ENCODE results near the gene TPCN2. TPM values are rescaled to one million over a fixed set of nuclear protein-coding genes. Genes with fewer than 3 reads are reported as not detected.

Gene TPCN2
- total and polyA plus RNA-seq, 4 experiments from 2014 or later: 6.6 to 23.0 (median 14.8) TPM

- ChIA-PET POLR2A (ENCODE audit: partially characterized antibody) (no interaction called here), CTCF (ENCODE audit: partially characterized antibody) (no interaction called here)
- Mint-ChIP-seq H3K9me3 (no peaks in the 10 kb centered on the region), H3K27ac (peak overlapping the region in 1 of 7 donors; percentile 42), H3K4me3 (no peak overlapping the region), H3K36me3 (peaks cover 13 to 26% of the 10 kb centered on the region in 2 donors), H3K4me1 (peaks cover 9 to 28% (median 13%) of the 10 kb centered on the region in 4 donors), H3K27me3 (no peaks in the 10 kb centered on the region)
- Histone ChIP-seq H3K4me3 (ENCODE audit: low read length in 2 of 2) (no peak overlapping the region), H3K4me1 (ENCODE audit: insufficient read depth, low read length) (peaks cover 17% of the 10 kb centered on the region), H3K27me3 (ENCODE audit: insufficient read depth, low read length) (no peaks in the 10 kb centered on the region), H3K9me3 (ENCODE audit: control insufficient read depth in 1 of 2, low read length in 2 of 2) (no peaks in the 10 kb centered on the region), H3K36me3 (ENCODE audit: insufficient read depth, low read length) (no peaks in the 10 kb centered on the region), H3K27ac (ENCODE audit: low read depth, low read length) (no peak overlapping the region)
- DNase-seq: no peak
- intact Hi-C loops (cut with micrococcal nuclease): no loop called here
These were observed 35.6 kb downstream of the TPCN2 start for GRCh38 chr11:69084371-69084770.

GRCh38 chr11:69085490-69086095, 36.9 kb downstream of the TPCN2 start:
- Mint-ChIP-seq H3K27me3 (no peaks in the 10 kb centered on the region), H3K4me3 (no peak overlapping the region), H3K4me1 (peaks cover 3 to 17% (median 5%) of the 10 kb centered on the region in 4 donors), H3K9me3 (no peaks in the 10 kb centered on the region), H3K27ac (no peak overlapping the region), H3K36me3 (peaks cover 21 to 33% of the 10 kb centered on the region in 2 donors)
- intact Hi-C loops (cut with micrococcal nuclease): loop anchor here (5.0 kb wide), 1 partner anchor 183 kb away; the partner anchor contains the start of genes IGHMBP2 and MRPL21
- ChIA-PET CTCF (ENCODE audit: partially characterized antibody) (interaction anchor here (0.6 kb wide), 1 partner anchor 128 kb away, joined by 3 read pairs; no protein-coding TSS in a partner anchor), POLR2A (ENCODE audit: partially characterized antibody) (no interaction called here)
- Histone ChIP-seq H3K4me3 (ENCODE audit: low read length in 2 of 2) (no peak overlapping the region), H3K9me3 (ENCODE audit: control insufficient read depth in 1 of 2, low read length in 2 of 2) (no peaks in the 10 kb centered on the region), H3K27ac (ENCODE audit: low read depth, low read length) (no peak overlapping the region), H3K27me3 (ENCODE audit: insufficient read depth, low read length) (no peaks in the 10 kb centered on the region), H3K4me1 (ENCODE audit: insufficient read depth, low read length) (peaks cover 5% of the 10 kb centered on the region), H3K36me3 (ENCODE audit: insufficient read depth, low read length) (peaks cover 5% of the 10 kb centered on the region)
- no peak for DNase-seq

GRCh38 chr11:69086152-69087132, 37.7 kb downstream of the TPCN2 start:
- no peak overlapping the region for H3K4me3 Mint-ChIP-seq
- CTCF ChIA-PET (ENCODE audit: partially characterized antibody): interaction anchor here (0.6 kb wide), 1 partner anchor 129 kb away, joined by 3 read pairs; no protein-coding TSS in a partner anchor
- H3K4me1 Mint-ChIP-seq: peaks cover 0 to 14% (median 2%) of the 10 kb centered on the region in 4 donors
- POLR2A ChIA-PET (ENCODE audit: partially characterized antibody): no interaction called here
- H3K36me3 Mint-ChIP-seq: peaks cover 21 to 33% of the 10 kb centered on the region in 2 donors
- H3K27me3 ChIP-seq (ENCODE audit: insufficient read depth, low read length): no peaks in the 10 kb centered on the region
- H3K27me3 Mint-ChIP-seq: no peaks in the 10 kb centered on the region
- H3K27ac ChIP-seq (ENCODE audit: low read depth, low read length): no peak overlapping the region
- H3K27ac Mint-ChIP-seq: peak overlapping the region in 2 of 7 donors; percentile 52 to 70
- H3K4me3 ChIP-seq (ENCODE audit: low read length in 2 of 2): no peak overlapping the region
- H3K9me3 Mint-ChIP-seq: no peaks in the 10 kb centered on the region
- H3K9me3 ChIP-seq (ENCODE audit: control insufficient read depth in 1 of 2, low read length in 2 of 2): no peaks in the 10 kb centered on the region
- H3K36me3 ChIP-seq (ENCODE audit: insufficient read depth, low read length): peaks cover 5% of the 10 kb centered on the region
- intact Hi-C loops (cut with micrococcal nuclease): loop anchor here (5.0 kb wide), 1 partner anchor 184 kb away; the partner anchor contains the start of genes IGHMBP2 and MRPL21
- H3K4me1 ChIP-seq (ENCODE audit: insufficient read depth, low read length): no peaks in the 10 kb centered on the region
- no peak for DNase-seq

GRCh38 chr11:69087133-69087524, 38.4 kb downstream of the TPCN2 start:
- H3K9me3 Mint-ChIP-seq: no peaks in the 10 kb centered on the region
- H3K36me3 Mint-ChIP-seq: peaks cover 23 to 28% of the 10 kb centered on the region in 2 donors
- Histone ChIP-seq H3K4me3 (ENCODE audit: low read length in 2 of 2) (no peak overlapping the region), H3K36me3 (ENCODE audit: insufficient read depth, low read length) (peaks cover 5% of the 10 kb centered on the region), H3K9me3 (ENCODE audit: control insufficient read depth in 1 of 2, low read length in 2 of 2) (no peaks in the 10 kb centered on the region), H3K27ac (ENCODE audit: low read depth, low read length) (no peak overlapping the region), H3K4me1 (ENCODE audit: insufficient read depth, low read length) (no peaks in the 10 kb centered on the region), H3K27me3 (ENCODE audit: insufficient read depth, low read length) (no peaks in the 10 kb centered on the region)
- DNase-seq: no peak
- H3K4me1 Mint-ChIP-seq: peaks cover 0 to 8% (median 2%) of the 10 kb centered on the region in 4 donors
- H3K27ac Mint-ChIP-seq: no peak overlapping the region
- ChIA-PET POLR2A (ENCODE audit: partially characterized antibody) (no interaction called here), CTCF (ENCODE audit: partially characterized antibody) (no interaction called here)
- intact Hi-C loops (cut with micrococcal nuclease): loop anchor here (5.0 kb wide), 1 partner anchor 185 kb away; the partner anchor contains the start of genes IGHMBP2 and MRPL21
- H3K4me3 Mint-ChIP-seq: no peak overlapping the region
- H3K27me3 Mint-ChIP-seq: no peaks in the 10 kb centered on the region

GRCh38 chr11:69087811-69088210, 39.1 kb downstream of the TPCN2 start:
- no peak overlapping the region for H3K4me3 ChIP-seq (ENCODE audit: low read length in 2 of 2)
- peaks cover 22 to 26% of the 10 kb centered on the region in 2 donors for H3K36me3 Mint-ChIP-seq
- CTCF ChIA-PET (ENCODE audit: partially characterized antibody): no interaction called here
- H3K27ac ChIP-seq (ENCODE audit: low read depth, low read length): no peak overlapping the region
- no peaks in the 10 kb centered on the region for H3K4me1 ChIP-seq (ENCODE audit: insufficient read depth, low read length)
- H3K27me3 Mint-ChIP-seq: no peaks in the 10 kb centered on the region
- POLR2A ChIA-PET (ENCODE audit: partially characterized antibody): no interaction called here
- no peak for DNase-seq
- H3K9me3 Mint-ChIP-seq: no peaks in the 10 kb centered on the region
- no peak overlapping the region for H3K4me3 Mint-ChIP-seq
- no peak overlapping the region for H3K27ac Mint-ChIP-seq
- intact Hi-C loops (cut with micrococcal nuclease): loop anchor here (5.0 kb wide), 1 partner anchor 186 kb away; the partner anchor contains the start of genes IGHMBP2 and MRPL21
- peaks cover 0 to 6% (median 3%) of the 10 kb centered on the region in 4 donors for H3K4me1 Mint-ChIP-seq
- H3K27me3 ChIP-seq (ENCODE audit: insufficient read depth, low read length): no peaks in the 10 kb centered on the region
- H3K9me3 ChIP-seq (ENCODE audit: control insufficient read depth in 1 of 2, low read length in 2 of 2): no peaks in the 10 kb centered on the region
- H3K36me3 ChIP-seq (ENCODE audit: insufficient read depth, low read length): peaks cover 5% of the 10 kb centered on the region

GRCh38 chr11:69088676-69089146, 40.0 kb downstream of the TPCN2 start:
- Histone ChIP-seq H3K27me3 (ENCODE audit: insufficient read depth, low read length) (no peaks in the 10 kb centered on the region), H3K4me3 (ENCODE audit: low read length in 2 of 2) (no peak overlapping the region), H3K36me3 (ENCODE audit: insufficient read depth, low read length) (peaks cover 5% of the 10 kb centered on the region), H3K27ac (ENCODE audit: low read depth, low read length) (no peak overlapping the region), H3K4me1 (ENCODE audit: insufficient read depth, low read length) (no peaks in the 10 kb centered on the region), H3K9me3 (ENCODE audit: control insufficient read depth in 1 of 2, low read length in 2 of 2) (no peaks in the 10 kb centered on the region)
- Mint-ChIP-seq H3K27ac (peak overlapping the region in 3 of 7 donors; percentile 14 to 66 (median 23)), H3K9me3 (no peaks in the 10 kb centered on the region), H3K27me3 (no peaks in the 10 kb centered on the region), H3K4me1 (peaks cover 2 to 6% (median 4%) of the 10 kb centered on the region in 4 donors), H3K4me3 (no peak overlapping the region), H3K36me3 (peaks cover 22% of the 10 kb centered on the region in 2 donors)
- ChIA-PET CTCF (ENCODE audit: partially characterized antibody) (interaction anchor here (0.7 to 2.1 kb wide), 2 partner anchors 12 to 289 kb away, joined by 3 to 7 read pairs; no protein-coding TSS in a partner anchor), POLR2A (ENCODE audit: partially characterized antibody) (no interaction called here)
- peak in 4 of 5 donors; percentile 34 to 46 (median 38) for DNase-seq
- intact Hi-C loops (cut with micrococcal nuclease): loop anchor here (5.0 kb wide), 1 partner anchor 186 kb away; the partner anchor contains the start of genes IGHMBP2 and MRPL21

Data from CD4-positive, alpha-beta memory T cell (primary cell).